Right lobe of liver (tissue), 6 donors: Measurements from ENCODE around the gene WDR89. TPM values are rescaled to one million over a fixed set of nuclear protein-coding genes. Genes with fewer than 3 reads are reported as not detected.
A peak's percentile ranks its signal among the peaks of the same experiment; 100 is the strongest.
"Not testable (repeated sequence)": the region's sequence is repeated elsewhere in the genome, so short reads cannot be mapped to it uniquely, and the experiment has no call there.

Experiments
- ATAC-seq, 4 donors: fragments of 200-7000 bp; cut with Tn5 transposase; one replicate each; pipeline ENCODE4 v1.9.1; 2020; ENCODE audit warnings: mild to moderate bottlenecking in 4 of 4, moderate library complexity in 4 of 4
- DNase-seq, 3 donors: peaks; one replicate each; pipeline ENCODE4 v3.0.0-alpha.2; 2020
- H3K27ac ChIP-seq, 3 donors: fragments of 200-600 bp; one replicate each; pipeline ENCODE4 v1.8.0; 2022
- H3K27me3 ChIP-seq, 2 donors: fragments of 200-600 bp; one replicate each; pipeline ENCODE4 v1.8.0; 2022
- H3K36me3 ChIP-seq, 4 donors: fragments of 200-600 bp; sonication (generic) in 1 of 4; one replicate each; pipeline versions ENCODE4 v1.5.1 to v1.8.0; 2017 to 2022; ENCODE audit warnings: control low read depth in 1 of 4
- H3K4me1 ChIP-seq, 4 donors: fragments of 200-600 bp; sonication (generic) in 1 of 4; one replicate each; pipeline versions ENCODE4 v1.5.1 to v1.8.0; 2017 to 2022; ENCODE audit warnings: control low read depth in 1 of 4
- H3K4me3 ChIP-seq, 3 donors: fragments of 200-600 bp; one replicate each; pipeline ENCODE4 v1.8.0; 2022
- H3K9me3 ChIP-seq, 4 donors: fragments of 200-600 bp; sonication (generic) in 1 of 4; one replicate each; pipeline versions ENCODE4 v1.5.1 to v1.8.0; 2017 to 2022; ENCODE audit warnings: control low read depth in 1 of 4
- CTCF ChIP-seq, 4 donors: fragments of 200-600 bp in 3 of 4; fragments of 450-650 bp in 1 of 4; IDR thresholded peaks; one replicate each; pipeline versions ENCODE4 v1.5.1 to v1.8.0; 2016 to 2022; ENCODE audit warnings: antibody characterized with exemption in 4 of 4, mild to moderate bottlenecking in 2 of 4
- POLR2A ChIP-seq: fragments of 450-650 bp; IDR thresholded peaks from one replicate; pipeline ENCODE4 v1.6.1; 2017; ENCODE audit warnings: antibody characterized with exemption, mild to moderate bottlenecking
- WGBS: methylation state at CpG from one replicate; pipeline ENCODE4 v1.1.6; 2018; ENCODE audit warnings: low coverage, low lambda C conversion rate; ENCODE audit not compliant: insufficient coverage; ENCODE audit errors: missing lambda C conversion rate; 5-methylcytosine and 5-hydroxymethylcytosine counted together
- intact Hi-C, 2 donors: fragments of 100-400 bp; cut with DNase I; formaldehyde crosslinking; loops; one replicate each; pipeline versions ENCODE4 v1.11.2 to v1.14.1; 2022
- total RNA-seq, 6 experiments: library from RNA; depleted of rRNA in 2 of 6; stranded (reverse); fragments of >200 nt in 2 of 6; fragmentation: NEBNext Ultra II Directional in 3 of 6; extraction: Animal tissue kit (Norgen Biotek cat#: 25700) in 3 of 6; gene quantifications; one replicate each; pipeline versions ENCODE4 v1.1.0 to v1.2.4, GENCODE V29; 2016 to 2023
- donor health status: DM: no; HTN: yes; CAD: no.
- donor health status: DM: no; HTN: no; CAD: no.
- donor health status: DM: no; HTN: no; CAD: no.
- donor health status: DM: no; HTN: yes; CAD: no.
- donor health status: DM: no; HTN: yes; CAD: no.

WDR89 gene
- total RNA-seq, 6 experiments from 2014 or later, result 3.3 to 7.9 (median 5.8) TPM

DNA sequence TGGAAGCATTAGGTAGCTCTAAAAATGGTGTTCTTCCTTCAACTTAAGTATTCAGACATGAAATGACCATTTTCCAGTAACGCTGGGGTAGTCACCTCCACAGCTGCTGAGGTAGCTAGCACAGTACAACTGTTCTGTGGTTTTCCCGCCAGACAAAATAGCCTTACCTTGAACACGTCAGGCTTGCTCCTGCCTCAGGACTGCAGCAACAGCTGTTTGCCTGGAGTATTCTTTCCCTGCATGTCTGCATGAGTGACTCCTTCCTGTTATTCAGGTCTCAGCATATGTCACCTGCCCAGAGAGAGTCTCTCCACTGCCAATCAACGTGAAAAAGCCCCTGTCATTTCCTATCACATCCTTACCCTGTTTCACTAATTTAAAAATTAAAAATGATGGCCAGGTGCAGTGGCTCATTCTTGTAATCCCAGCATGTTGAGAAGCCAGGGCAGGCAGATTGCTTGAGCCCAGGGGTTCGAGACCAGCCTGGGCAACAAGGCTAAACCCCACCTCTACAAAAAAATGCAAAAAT, 37.9 kb downstream of the WDR89 start:
- no peak for DNase-seq
- Histone ChIP-seq H3K36me3 (peaks cover 0 to 12% (median 4%) of the 10 kb centered on the region in 4 donors), H3K4me3 (no peak overlapping the region), H3K9me3 (no peaks in the 10 kb centered on the region), H3K27ac (no peak overlapping the region), H3K4me1 (no peaks in the 10 kb centered on the region), H3K27me3 (no peaks in the 10 kb centered on the region)
- intact Hi-C loops, result no loop called here
- 96% methylated on average over 5 of the region's 5 CpGs for WGBS
- no peak for ATAC-seq
- no peak for TF ChIP-seq CTCF (IDR thresholded peaks at IDR 0.05)
- no peak for TF ChIP-seq POLR2A

DNA sequence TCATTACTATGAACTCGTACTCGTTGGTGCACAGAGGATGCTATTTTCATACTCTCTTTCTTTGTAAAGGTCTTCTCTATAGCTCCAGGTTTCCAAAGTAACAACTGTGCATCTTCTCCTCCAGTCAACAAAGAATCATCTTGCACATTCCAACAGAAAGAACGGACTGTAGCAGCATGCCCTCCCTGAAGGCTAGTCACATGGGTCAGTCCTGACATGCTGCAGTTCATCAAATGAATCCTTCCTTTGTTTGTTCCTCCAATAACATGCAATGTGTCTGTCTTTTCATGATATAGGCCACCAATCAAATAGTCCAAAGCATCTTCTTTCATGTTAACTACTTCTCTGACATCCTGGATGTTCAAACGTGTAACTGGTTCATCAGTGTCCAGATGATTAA, 42.9 kb downstream of the WDR89 start:
- H3K9me3 ChIP-seq, result peaks cover 0 to 4% (median 0%) of the 10 kb centered on the region in 4 donors
- H3K27ac ChIP-seq, result no peak overlapping the region
- TF ChIP-seq CTCF (IDR thresholded peaks at IDR 0.05) (no peak), POLR2A (no peak)
- H3K36me3 ChIP-seq, result peaks cover 0 to 13% (median 5%) of the 10 kb centered on the region in 4 donors
- 93% methylated on average over 4 of the region's 4 CpGs for WGBS
- ATAC-seq, result no peak
- intact Hi-C loops, result no loop called here
- H3K27me3 ChIP-seq, result no peaks in the 10 kb centered on the region
- no peak for DNase-seq
- H3K4me3 ChIP-seq, result no peak overlapping the region
- no peaks in the 10 kb centered on the region for H3K4me1 ChIP-seq

DNA sequence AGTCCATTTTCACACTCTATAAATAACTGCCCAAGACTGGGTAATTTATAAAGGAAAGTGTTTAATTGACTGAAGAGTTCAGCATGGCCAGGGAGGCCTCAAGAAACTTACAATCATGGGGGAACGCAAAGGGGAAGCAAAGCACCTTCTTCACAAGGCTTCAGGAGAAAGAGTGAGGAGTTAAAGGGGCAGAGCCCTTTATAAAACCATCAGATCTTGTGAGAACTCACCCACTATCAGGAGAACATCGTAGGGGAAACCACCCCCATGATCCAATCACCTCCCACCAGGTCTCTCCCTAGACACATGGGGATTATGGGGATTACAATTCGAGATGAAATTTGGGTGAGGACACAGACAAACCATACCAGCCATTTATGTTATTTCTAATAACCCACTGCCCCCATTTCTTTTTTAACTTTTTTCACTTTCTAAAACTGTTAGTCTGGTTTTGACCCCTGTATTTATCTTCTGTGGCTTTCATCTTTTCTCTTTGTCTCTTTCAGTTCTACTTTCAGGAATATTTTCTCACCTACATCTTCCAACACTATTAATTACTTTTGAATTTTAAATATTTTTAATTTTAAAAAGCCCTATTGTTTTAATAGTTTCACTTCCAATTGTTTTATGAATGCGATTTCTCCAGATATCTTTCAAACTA, 44.5 kb downstream of the WDR89 start:
- no peak overlapping the region for H3K27ac ChIP-seq
- H3K4me3 ChIP-seq, result no peak overlapping the region
- WGBS, result 91% methylated on average over 4 of the region's 4 CpGs
- H3K36me3 ChIP-seq, result peaks cover 0 to 13% (median 5%) of the 10 kb centered on the region in 4 donors
- DNase-seq (no peak), ATAC-seq (no peak)
- H3K9me3 ChIP-seq, result peaks cover 0 to 4% (median 0%) of the 10 kb centered on the region in 4 donors
- intact Hi-C loops, result no loop called here
- no peaks in the 10 kb centered on the region for H3K4me1 ChIP-seq
- no peaks in the 10 kb centered on the region for H3K27me3 ChIP-seq
- TF ChIP-seq CTCF (IDR thresholded peaks at IDR 0.05) (no peak), POLR2A (no peak)

- WGBS, result 100% methylated on average over 1 of the region's 53 CpGs
- Histone ChIP-seq H3K9me3 (peaks cover 0 to 4% (median 0%) of the 10 kb centered on the region in 4 donors), H3K36me3 (peaks cover 0 to 11% (median 5%) of the 10 kb centered on the region in 4 donors), H3K27ac (no peak overlapping the region), H3K4me3 (no peak overlapping the region), H3K4me1 (no peaks in the 10 kb centered on the region), H3K27me3 (no peaks in the 10 kb centered on the region)
- peak in 1 of 4 donors; percentile 23 for ATAC-seq
- TF ChIP-seq CTCF (IDR thresholded peaks at IDR 0.05), result no peak
- no peak for TF ChIP-seq POLR2A
- intact Hi-C loops, result no loop called here
- DNase-seq, result no peak
These were observed 47.0 kb downstream of the WDR89 start for GRCh38 chr14:63594455-63595372.

DNA sequence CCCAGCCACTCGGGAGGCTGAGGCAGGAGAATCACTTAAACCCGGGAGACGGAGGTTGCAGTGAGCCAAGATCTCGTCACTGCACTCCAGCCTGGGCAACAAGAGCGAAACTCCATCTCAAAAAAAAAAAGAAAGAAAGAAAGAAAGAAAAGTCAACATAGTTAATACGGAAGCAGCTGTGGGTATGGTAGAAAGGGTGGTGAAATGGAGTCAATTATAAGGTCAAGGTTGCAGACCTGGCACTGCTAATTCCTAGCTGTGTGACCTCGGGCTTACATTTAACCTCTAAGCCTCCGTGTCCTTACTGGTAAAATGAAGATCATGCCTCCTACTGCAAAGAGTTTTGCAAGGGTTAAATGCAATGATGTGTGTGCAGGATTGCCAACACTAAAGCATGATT, 58.6 kb downstream of the WDR89 start:
- H3K4me1 ChIP-seq, ATAC-seq, DNase-seq, H3K27ac ChIP-seq, H3K9me3 ChIP-seq, intact Hi-C loops, H3K4me3 ChIP-seq, H3K36me3 ChIP-seq, H3K27me3 ChIP-seq: not testable (repeated sequence)
- 73% methylated on average over 8 of the region's 8 CpGs for WGBS
